HPDE6-E6E7 (cell line): Measurements from ENCODE around the gene GASK1A.

Experiments
- DNase-seq: peaks from one replicate; pipeline ENCODE4 v3.0.0; 2011; ENCODE audit warnings: missing footprints; ENCODE audit errors: extremely low spot score

The GASK1A gene

DNA sequence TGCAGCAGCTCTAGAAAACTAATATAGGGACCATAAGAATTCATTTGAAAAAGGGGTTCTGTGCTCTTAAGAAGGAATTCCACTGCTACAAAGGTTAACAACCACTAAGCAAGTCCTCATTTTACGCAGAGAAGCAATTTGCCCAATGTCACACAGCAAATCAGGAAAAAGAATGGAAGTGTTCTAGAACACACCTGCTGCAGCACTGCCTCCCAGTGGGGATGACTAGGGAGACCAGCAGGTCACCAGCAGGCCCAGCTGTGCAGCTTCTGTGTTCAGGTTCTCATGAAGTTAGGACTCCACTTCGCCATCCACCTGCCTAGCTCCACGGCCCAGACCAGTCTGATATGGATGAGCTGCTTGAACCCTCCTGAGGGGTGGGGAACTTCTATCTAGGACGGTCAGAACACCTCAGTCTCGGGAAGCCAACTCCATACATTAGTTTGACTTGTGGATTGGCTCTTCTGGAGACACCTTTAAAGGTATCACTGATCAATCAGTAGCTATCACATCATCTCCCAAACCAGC, 108.2 kb downstream of the GASK1A start:
- DNase-seq: no peak

DNA sequence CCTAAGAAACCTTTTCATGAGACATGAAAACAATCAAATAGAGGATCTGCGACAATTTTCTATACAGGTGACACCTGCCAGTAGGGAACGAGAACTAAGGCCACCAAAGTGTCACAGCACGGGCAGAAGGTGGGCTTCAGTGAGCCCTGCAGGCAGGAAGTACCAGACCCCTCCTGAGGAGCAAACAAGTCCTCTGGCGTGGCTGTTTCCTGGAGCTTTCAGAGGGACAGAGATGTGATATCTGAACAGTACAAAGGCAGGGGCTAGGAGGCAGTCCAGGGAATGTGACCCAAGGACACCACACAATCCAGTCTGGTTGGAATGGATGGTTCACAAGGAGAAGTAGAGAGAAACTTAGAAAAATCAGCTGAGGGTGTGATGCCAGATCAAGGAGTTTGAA, 110.0 kb downstream of the GASK1A start:
- DNase-seq: no peak

DNA sequence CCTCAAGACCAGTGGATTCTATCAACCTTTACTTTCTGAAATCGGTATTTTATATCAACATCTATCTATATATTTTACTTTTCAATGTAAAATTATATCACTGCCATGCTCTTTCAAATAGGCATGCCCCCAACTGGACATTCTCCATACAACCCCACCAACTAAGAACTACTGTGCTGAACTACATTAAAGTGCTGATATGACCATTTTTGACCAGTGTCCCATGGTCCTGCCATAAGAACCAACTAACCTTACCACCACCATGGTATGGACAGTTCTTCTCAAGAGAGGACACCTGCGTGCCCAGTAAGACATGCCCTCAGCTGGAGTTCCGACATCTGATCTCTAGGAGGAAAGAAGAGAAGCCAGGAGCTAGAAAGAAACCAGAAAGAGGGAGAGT, 111.1 kb downstream of the GASK1A start:
- DNase-seq: no peak

DNA sequence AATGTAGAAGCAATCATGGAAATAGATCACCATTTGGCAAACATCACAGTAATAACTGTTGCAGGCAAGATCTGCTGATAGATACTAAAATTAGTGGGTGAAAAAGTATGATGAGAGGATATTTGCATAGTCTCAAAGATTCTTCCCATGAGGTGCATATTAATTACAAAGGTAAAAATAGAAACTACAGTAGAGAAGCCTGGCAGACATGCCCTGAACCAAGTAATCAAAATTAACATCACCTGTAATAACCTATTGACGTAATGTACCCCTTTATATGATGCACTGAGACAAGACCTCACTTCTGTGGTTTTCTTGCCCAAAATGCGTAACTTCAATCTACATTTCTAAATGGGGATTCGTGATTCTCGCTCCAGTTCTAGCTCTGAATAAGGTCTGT, 112.4 kb downstream of the GASK1A start:
- no peak for DNase-seq

DNA sequence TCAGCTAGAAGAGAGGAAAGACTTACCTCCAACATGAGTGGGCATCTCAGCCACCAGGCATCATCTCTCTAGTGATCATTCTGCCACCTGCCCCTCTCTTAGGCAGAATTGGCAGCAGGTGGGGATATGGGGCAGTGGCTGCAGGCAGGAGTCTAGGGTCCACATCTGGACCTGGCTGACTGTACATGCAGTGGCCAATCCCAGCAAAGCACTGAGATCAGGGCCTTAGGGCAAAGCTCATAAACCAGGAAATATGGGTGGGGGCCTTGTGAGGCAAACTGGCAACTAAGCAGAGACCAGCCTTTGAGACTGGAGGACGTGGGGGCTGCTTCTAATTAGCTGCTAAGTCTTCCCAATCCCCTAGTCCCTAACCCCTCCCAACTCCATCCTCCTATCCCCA, 113.9 kb downstream of the GASK1A start:
- DNase-seq: no peak

DNA sequence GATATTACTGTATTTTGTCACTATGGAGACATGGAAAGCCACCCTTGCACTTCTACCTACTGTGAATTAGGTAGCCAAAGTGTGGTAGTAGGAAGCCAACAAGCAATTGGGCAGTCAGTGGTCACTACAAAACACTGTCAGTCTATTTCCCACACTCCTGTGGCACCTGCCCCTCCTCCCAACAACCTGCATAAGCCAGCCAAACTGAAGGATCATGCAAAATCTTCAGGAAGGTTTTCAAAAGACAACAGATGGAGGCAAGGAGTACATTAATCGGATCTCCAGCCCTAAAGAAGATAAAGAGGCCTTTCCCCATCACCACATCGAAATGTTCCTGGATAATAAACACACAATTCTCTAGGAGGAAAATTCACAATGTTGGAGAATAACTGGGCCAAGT, 114.9 kb downstream of the GASK1A start:
- DNase-seq: no peak

DNA sequence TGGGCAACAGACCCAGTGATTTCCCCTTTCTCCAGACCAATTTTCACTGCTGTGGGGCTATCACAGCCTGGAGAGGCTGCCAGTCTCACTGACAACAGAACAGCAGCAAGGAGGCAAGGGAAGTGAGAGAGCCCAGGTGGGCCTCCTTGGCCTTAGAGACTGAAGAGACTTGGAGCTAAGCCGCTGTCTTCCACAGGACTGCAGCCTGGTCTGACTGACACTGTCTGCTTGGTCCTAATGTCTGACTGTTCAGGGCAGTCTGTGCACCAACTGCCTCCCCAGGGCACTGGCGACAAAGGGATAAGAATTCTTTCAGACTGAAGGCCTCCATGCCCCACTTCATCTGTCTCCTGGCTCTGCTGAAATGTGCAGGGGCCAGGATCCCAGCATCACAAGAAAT, 115.3 kb downstream of the GASK1A start:
- no peak for DNase-seq

DNA sequence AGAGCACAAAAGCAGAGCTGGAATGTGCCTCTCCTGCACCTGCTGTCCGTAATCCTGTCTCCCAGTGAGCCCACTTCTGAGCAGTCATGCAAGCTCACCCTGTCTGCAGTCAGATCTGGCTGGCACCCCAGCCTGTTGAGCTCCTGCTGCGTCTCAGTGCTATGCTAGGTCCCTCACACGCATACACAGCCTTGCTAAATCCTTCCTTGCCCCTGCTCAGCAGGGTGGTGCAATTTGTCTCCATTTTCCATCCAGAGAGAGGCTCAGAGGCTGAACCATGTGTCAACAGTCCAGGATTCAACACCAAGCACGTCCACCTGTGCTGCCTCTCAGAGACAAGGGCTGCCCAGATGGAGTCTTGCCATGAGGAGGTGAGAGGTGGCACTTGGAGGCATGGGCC, 115.7 kb downstream of the GASK1A start:
- no peak for DNase-seq

DNA sequence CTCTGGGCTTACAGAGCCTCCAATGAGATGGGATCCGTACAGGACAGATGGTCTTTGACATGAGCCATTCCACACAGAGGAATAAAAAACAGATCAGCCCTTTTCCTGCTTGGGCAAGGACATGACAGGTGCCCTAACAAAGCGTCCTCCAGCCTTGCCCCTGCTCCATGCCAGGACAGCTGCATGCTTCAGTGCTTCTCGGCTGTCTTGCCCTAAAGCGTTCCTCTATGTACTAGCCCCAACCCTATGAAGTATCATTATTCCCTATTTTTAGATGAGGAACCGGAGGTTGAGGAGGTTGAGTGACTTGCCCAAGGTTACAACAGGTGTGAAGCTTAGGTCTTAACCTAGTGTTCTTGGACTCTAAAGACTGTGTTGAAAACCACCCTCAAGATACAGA, 116.3 kb downstream of the GASK1A start:
- no peak for DNase-seq

DNA sequence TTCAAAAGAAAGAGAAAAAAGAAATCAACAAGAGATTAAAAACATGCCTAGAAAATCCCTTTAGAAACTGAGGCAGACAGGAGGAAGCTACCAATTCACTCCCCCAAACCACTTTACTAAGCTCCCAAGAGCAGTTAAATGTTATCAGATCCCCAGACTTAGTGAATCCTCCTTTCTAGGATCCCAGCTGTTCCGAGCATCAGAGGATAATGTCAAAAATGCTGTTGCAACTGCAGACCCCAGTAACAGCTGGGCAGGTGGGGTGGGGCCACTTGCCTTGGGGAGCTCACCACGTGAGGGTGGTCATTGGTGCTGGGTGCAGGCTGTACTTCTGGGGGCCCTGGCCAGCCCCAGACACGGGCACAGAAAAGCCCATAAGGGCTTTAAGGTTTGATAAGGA, 117.7 kb downstream of the GASK1A start:
- no peak for DNase-seq

DNA sequence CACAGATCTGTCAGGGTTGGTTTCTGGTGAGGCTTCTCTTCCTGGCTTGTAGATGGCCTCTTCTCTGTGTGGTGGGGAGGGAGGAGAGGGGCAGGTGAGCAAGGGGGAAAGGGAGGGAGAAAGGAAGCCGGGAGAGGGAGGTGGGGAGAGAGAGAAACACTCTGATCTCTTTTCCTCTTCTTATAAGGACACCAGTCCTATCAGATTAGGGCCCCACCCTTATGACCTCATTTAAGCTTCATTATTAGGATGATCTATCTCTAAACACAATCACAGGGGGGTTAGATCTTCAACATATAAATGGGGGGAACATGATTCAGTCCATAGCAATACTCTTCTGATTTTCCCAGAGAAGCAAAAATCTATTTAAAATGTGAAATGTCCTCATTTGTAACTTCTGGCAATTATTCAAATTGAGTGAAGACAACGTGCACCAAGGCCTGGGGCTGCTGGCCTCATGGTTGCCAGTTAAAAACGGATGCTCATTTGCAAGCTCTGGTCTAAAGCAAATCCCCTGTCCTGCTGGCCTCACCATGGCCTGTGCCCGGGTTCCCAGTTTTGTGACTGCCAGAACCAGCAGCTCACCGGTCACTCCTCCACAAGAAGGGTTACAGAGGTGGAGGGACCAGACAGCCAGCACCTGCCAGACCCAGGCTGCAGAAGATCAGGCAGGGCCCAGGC, 118.4 kb downstream of the GASK1A start:
- no peak for DNase-seq

DNA sequence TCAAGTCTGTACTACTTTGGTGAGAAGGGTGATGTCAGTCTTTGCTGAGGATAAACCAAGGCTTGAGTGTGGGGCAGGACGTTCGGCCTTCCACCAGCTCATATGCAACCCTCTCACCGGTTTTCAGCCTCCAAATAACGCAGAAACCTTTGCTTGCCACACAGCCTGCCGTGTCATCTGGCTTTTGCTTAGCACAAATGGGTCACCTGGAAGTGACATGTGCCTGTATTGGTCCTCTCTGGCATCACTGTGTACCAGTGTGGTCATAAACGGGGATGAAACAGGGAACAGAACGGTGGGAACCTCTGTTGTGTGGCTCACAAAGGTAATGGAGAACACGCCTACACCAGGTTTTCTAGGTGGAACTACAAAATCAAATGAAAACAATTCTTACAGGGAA, 119.7 kb downstream of the GASK1A start:
- no peak for DNase-seq

DNA sequence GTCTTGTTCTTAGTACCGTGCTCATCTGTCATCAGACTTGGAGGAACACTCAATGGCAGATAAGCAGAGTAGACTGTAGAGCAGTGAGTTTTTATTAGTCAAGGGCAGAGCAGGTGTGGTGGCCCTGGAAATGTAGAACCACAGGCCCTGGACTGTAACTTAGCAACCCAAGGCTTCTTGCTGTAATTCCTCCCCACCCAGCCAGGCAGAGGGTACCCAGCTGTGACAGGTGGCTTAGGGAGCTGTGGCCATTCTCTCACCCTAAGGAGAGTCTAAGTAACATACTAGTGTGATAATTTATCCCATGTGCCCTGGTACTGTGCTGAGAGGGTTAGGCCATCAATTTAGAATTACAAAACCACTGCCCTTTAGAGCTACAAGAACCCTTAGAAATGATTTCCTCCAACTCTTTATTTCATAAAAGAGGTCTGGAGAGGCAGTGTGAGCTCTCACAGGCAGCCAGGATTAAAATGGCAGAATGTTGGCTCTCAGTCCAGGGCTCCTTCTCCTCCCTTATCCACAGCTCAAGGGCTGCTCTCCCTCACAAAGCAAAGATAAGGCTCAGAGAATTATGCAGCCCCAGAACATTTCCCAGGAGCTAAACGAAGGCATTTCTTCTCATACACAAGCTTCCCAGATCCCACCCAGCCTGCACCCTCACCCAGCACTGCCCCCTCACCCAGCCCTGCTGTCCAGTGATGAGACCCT, 123.8 kb downstream of the GASK1A start:
- no peak for DNase-seq

DNA sequence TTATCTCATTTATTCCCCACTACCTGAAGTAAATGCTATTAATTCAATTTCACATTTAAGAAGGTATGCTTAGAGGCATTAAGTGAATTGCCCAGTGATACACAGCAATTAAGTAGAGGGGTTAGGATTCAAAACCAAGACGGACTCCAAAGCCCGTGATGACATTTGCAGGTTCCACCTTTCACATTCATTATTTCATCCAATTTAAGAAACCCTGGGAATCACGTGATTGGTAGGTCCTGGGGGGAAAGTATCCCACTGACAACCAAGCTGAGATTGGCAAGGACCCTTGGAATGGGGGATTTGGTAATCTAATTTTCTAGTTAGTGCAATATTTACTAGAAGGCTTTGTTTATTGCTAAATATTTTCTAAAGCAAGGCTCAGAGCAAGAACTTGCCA, 124.9 kb downstream of the GASK1A start:
- DNase-seq: no peak

DNA sequence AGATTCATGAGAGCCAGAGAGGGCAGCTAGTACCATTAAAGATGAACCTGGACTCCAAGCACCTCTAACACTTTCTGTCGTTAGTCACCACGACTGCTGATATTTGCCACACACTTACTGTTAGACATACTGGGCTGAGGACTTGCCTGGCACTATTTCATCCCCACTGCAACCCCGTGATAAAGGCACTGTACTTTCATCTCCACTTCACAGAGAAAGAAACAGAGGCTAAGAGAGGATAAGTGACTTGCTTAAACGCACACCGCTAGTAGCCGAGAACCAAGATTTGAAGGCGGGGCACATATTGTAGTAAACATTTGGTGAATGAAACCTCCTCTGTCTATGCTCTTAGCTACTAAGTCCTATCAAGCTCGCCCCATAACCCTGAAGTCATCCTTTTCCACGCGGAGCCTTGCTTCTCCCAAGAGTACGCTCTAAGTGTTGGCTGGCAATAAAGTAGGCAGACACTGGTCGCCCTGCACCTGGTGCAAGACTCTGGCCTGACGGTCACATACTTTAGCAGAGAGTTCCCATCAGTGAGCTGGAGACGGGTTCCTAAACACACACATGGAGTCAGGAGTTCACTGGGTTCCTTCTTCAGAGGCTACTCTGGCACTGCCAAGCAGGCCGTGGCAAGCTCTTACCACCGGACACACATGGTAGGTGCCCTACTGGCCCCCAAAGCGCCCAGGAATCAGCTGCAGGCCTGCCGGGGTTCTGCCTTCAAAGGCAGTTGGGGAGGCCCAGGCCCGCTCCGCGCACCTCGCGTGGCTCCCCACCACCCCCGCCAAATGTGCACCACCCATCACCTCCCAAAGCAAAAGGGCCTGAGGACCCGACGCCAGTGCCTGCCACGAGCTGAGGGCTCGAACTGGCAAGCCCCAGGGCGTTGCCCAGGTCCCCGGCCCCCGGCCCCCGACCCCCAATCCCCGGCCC, 125.8 kb downstream of the GASK1A start:
- no peak for DNase-seq

DNA sequence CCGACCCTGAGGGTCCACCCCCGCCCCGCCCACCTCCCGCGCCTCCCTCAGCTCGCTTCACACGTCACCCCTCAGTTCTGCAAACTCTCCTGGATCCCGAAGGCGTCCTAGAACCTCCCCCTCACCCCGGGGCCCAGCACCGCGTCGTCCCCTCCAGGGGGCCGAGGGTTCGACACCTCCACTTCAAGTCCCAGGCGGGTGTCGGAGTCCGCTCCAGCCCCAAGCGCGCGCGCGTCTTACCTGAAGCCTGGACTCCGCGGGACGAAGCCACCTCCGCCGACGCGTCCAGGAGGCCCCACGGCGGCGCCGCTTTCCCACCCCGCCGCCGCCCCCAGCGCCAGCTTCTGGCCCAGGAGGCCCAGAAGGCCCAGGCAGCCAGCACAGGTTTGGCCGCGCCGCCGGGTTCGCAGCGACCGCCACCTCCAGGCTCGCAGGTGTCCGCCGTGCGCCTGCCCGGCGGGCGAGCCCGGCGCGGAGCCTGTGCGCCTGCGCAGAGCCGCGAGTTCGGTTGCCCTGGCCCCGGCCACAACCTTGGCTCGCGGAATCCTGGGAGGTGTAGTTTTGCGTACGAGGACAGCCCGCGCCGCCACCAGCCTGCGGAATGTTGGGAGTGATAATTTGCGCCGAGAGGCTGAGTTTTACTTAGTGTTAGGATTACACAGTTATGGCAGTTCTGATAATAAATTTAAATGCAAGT, 126.6 kb downstream of the GASK1A start, which contains the start of gene POMGNT2:
Gene POMGNT2, minus strand, starts transcription at position 484 of the 697 bp plus-strand sequence. CDS start 24,648 bp downstream, outside the sequence.
- DNase-seq: peak; percentile 82

DNA sequence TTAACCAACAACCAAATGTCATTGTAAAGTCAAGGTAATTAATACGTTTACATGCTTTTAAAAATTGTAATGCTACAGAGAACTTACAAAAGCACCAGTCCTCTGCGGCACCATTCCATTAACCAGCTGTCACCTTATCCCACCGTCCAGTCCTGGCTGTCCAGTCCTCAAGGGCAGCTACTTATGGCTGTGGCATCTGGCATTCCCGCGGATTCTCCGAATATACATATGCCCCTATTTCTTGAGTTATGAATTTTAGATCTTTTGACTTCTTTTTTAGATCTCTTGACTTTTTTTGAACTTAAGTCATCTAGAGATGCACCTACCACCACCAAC, 127.2 kb downstream of the GASK1A start:
- no peak for DNase-seq
